ENCODE results near the gene ZNF467. TPM values are rescaled to one million over a fixed set of nuclear protein-coding genes. Genes with fewer than 3 reads are reported as not detected.

ZNF467 gene
- total RNA-seq, 1 donor from 2014 or later, result 64.2 TPM

DNA sequence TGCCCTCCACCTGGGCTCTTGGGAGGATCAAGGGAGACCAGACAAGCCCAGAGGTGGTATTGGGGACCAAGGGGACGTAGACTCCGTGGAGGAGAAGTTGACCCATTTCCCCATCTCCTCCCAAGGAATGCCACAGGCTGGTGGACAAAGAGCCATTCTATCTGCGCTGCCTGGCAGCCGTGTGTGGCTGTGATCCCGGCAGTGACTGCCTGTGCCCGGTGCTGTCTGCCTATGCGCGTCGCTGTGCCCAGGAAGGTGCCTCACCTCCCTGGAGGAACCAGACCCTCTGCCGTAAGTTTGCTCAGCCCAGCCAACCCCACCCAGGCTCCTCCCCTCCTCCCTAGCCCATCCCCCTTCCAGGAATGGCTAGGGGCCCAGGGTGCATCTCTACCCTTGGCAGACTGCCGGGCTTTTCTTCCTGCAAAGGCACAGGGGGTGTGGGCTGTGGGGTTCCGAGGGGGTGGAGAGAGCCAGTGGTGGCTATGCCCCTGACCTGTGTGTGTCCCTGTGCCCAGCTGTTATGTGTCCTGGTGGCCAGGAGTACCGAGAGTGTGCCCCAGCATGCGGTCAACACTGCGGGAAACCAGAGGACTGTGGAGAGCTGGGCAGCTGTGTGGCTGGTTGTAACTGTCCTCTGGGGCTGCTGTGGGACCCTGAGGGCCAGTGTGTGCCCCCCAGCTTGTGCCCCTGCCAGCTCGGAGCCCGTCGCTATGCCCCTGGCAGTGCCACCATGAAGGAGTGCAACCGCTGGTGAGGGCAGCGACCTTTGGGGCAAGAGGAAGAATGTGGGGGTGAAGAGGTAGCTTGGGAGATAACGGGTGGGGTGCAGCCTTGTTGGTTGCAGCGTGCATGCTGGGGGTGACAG is 10.2 kb upstream of the ZNF467 start:
- Mint-ChIP-seq H3K4me1 (ENCODE audit: unreplicated experiment) (peaks cover 2% of the 10 kb centered on the region), H3K36me3 (ENCODE audit: low read depth, unreplicated experiment) (no peaks in the 10 kb centered on the region), H3K9me3 (ENCODE audit: unreplicated experiment) (no peaks in the 10 kb centered on the region), H3K27ac (ENCODE audit: unreplicated experiment) (peak overlapping the region; percentile 48), H3K4me3 (ENCODE audit: unreplicated experiment) (no peak overlapping the region), H3K27me3 (ENCODE audit: unreplicated experiment) (peaks cover 12% of the 10 kb centered on the region)
- DNase-seq (ENCODE audit: low spot score), result no peak
- TF ChIP-seq CTCF (IDR thresholded peaks at IDR 0.05; ENCODE audit: unreplicated experiment), result no peak

- Mint-ChIP-seq H3K27me3 (ENCODE audit: unreplicated experiment) (peaks cover 8% of the 10 kb centered on the region), H3K36me3 (ENCODE audit: low read depth, unreplicated experiment) (no peaks in the 10 kb centered on the region), H3K4me1 (ENCODE audit: unreplicated experiment) (peaks cover 4% of the 10 kb centered on the region), H3K27ac (ENCODE audit: unreplicated experiment) (no peak overlapping the region), H3K4me3 (ENCODE audit: unreplicated experiment) (no peak overlapping the region), H3K9me3 (ENCODE audit: unreplicated experiment) (no peaks in the 10 kb centered on the region)
- no peak for TF ChIP-seq CTCF (IDR thresholded peaks at IDR 0.05; ENCODE audit: unreplicated experiment)
- DNase-seq (ENCODE audit: low spot score), result no peak
These were observed 9.4 kb upstream of the ZNF467 start for GRCh38 chr7:149782682-149783345.

GRCh38 chr7:149781921-149782320 is 8.5 kb upstream of the ZNF467 start:
- Mint-ChIP-seq H3K4me1 (ENCODE audit: unreplicated experiment) (peaks cover 6% of the 10 kb centered on the region), H3K9me3 (ENCODE audit: unreplicated experiment) (no peaks in the 10 kb centered on the region), H3K4me3 (ENCODE audit: unreplicated experiment) (no peak overlapping the region), H3K27ac (ENCODE audit: unreplicated experiment) (no peak overlapping the region), H3K36me3 (ENCODE audit: low read depth, unreplicated experiment) (no peaks in the 10 kb centered on the region), H3K27me3 (ENCODE audit: unreplicated experiment) (peaks cover 8% of the 10 kb centered on the region)
- TF ChIP-seq CTCF (IDR thresholded peaks at IDR 0.05; ENCODE audit: unreplicated experiment), result no peak
- DNase-seq (ENCODE audit: low spot score), result no peak

DNA sequence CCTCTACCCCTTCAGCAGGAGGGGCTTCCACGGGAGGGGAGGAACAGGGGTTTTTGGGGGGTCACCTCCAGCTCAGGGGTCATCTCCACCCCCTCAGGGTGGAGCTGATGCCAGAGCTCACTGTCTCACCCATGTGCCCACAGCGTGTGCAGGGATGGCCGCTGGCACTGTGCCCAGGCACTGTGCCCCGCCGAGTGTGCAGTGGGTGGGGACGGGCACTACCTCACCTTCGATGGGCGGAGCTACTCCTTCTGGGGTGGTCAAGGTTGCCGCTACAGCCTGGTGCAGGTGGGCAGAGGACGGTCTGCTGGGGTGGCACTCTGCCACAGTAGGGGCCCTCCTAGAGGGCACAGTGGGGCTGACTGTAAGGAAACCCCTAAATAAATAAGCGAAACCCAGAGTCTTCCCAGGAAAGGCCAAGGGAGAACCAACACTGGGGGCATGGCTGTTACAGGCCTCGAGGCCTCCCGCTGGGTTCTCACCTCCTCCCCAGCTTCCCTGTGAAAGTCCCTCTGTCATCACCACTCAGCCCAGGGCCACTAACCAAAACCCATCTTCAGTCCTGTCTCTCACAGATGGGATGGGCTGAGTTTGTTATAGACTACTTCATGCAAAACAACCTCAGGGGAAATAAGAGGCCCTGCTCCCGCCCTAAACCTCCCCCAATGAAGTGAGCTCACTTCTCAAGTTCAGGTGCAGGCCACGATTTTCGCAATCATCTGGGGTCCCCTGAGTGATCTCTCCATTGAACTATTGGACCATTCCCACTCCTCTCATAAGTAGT is 7.4 kb upstream of the ZNF467 start:
- Mint-ChIP-seq H3K36me3 (ENCODE audit: low read depth, unreplicated experiment) (no peaks in the 10 kb centered on the region), H3K4me1 (ENCODE audit: unreplicated experiment) (peaks cover 14% of the 10 kb centered on the region), H3K27me3 (ENCODE audit: unreplicated experiment) (peaks cover 8% of the 10 kb centered on the region), H3K27ac (ENCODE audit: unreplicated experiment) (no peak overlapping the region), H3K4me3 (ENCODE audit: unreplicated experiment) (no peak overlapping the region), H3K9me3 (ENCODE audit: unreplicated experiment) (no peaks in the 10 kb centered on the region)
- TF ChIP-seq CTCF (IDR thresholded peaks at IDR 0.05; ENCODE audit: unreplicated experiment), result no peak
- DNase-seq (ENCODE audit: low spot score), result no peak
